Loucy (cell line): ENCODE data around the gene GPHB5.

ENCODE experiments used
- H2AFZ ChIP-seq: fragments of 200-600 bp; sonication (generic); 2 replicates; pipeline ENCODE4 v1.6.0; 2016; ENCODE audit warnings: antibody characterized with exemption, mild to moderate bottlenecking, low read length, moderate library complexity
- H3F3A ChIP-seq: fragments of 200-600 bp; 2 replicates; pipeline ENCODE4 v1.6.0; 2016; ENCODE audit warnings: antibody characterized with exemption, low read depth, mild to moderate bottlenecking
- H3K27me3 ChIP-seq: fragments of 200-600 bp; sonication (generic); 2 replicates; pipeline ENCODE4 v1.6.1; 2014; ENCODE audit warnings: low read length, mild to moderate bottlenecking; ENCODE audit not compliant: insufficient read depth, poor library complexity, severe bottlenecking
- H3K36me3 ChIP-seq: fragments of 200-600 bp; sonication (generic); 2 replicates; pipeline ENCODE4 v1.6.1; 2016; ENCODE audit warnings: low read length; ENCODE audit not compliant: insufficient read depth
- H3K4me1 ChIP-seq: fragments of 200-600 bp; sonication (generic); 2 replicates; pipeline ENCODE4 v1.5.1; 2014; ENCODE audit warnings: low read length, mild to moderate bottlenecking; ENCODE audit not compliant: insufficient read depth, poor library complexity, severe bottlenecking
- H3K4me2 ChIP-seq: fragments of 200-600 bp; sonication (generic); 2 replicates; pipeline ENCODE4 v1.6.0; 2014; ENCODE audit warnings: antibody characterized with exemption, low read length, low read depth, mild to moderate bottlenecking; ENCODE audit not compliant: poor library complexity, severe bottlenecking
- H3K4me3 ChIP-seq: fragments of 200-600 bp; sonication (generic); 2 replicates; pipeline ENCODE4 v1.5.1; 2014; ENCODE audit warnings: low read length, mild to moderate bottlenecking, mixed read lengths; ENCODE audit not compliant: poor library complexity, severe bottlenecking
- H3K79me2 ChIP-seq: fragments of 200-600 bp; sonication (generic); 2 replicates; pipeline ENCODE4 v1.6.1; 2014; ENCODE audit warnings: low read length; ENCODE audit not compliant: insufficient read depth
- H3K9ac ChIP-seq: fragments of 200-600 bp; sonication (generic); 2 replicates; pipeline ENCODE4 v1.6.0; 2014; ENCODE audit warnings: mild to moderate bottlenecking, low read depth, low read length, moderate library complexity; ENCODE audit not compliant: poor library complexity, severe bottlenecking
- H3K9me2 ChIP-seq: fragments of 200-600 bp; sonication (generic); replicated peaks from 2 replicates; pipeline ENCODE4 v1.6.1; 2016; ENCODE audit warnings: low read depth, low read length, mixed read lengths
- H3K9me3 ChIP-seq: fragments of 200-600 bp; sonication (generic); 2 replicates; pipeline ENCODE4 v1.6.1; 2014; ENCODE audit warnings: mild to moderate bottlenecking, antibody characterized with exemption, low read length, low read depth; ENCODE audit not compliant: insufficient read depth
- H4K20me1 ChIP-seq: fragments of 200-600 bp; sonication (generic); 2 replicates; pipeline ENCODE4 v1.6.0; 2014; ENCODE audit warnings: antibody characterized with exemption, low read length, mild to moderate bottlenecking; ENCODE audit not compliant: insufficient read depth, poor library complexity, severe bottlenecking
- CTCF ChIP-seq: fragments of 200-600 bp; sonication (generic); conservative IDR thresholded peaks from 2 replicates; pipeline ENCODE4 v1.5.1; 2014; ENCODE audit warnings: mild to moderate bottlenecking, antibody characterized with exemption, low read length
- EZH2phosphoT487 ChIP-seq: fragments of 200-600 bp; IDR thresholded peaks from 2 replicates; pipeline ENCODE4 v1.6.1; 2018; ENCODE audit warnings: antibody characterized with exemption, mild to moderate bottlenecking, moderate library complexity, borderline replicate concordance

The GPHB5 gene

GRCh38 chr14:63344336-63344735 lies 25.6 kb upstream of the GPHB5 start:
- H3K36me3 ChIP-seq, result no peaks in the 10 kb centered on the region
- H3K27me3 ChIP-seq, result no peaks in the 10 kb centered on the region
- TF ChIP-seq CTCF (no peak), EZH2phosphoT487 (no peak)
- no peak overlapping the region for H3K9ac ChIP-seq
- H3K9me2 ChIP-seq, result no peaks in the 10 kb centered on the region
- H2AFZ ChIP-seq, result no peak overlapping the region
- H3K4me2 ChIP-seq, result no peak overlapping the region
- H3K4me3 ChIP-seq, result no peak overlapping the region
- no peaks in the 10 kb centered on the region for H3K79me2 ChIP-seq
- H3K9me3 ChIP-seq, result no peaks in the 10 kb centered on the region
- no peaks in the 10 kb centered on the region for H3F3A ChIP-seq
- H4K20me1 ChIP-seq, result no peaks in the 10 kb centered on the region
- no peaks in the 10 kb centered on the region for H3K4me1 ChIP-seq

GRCh38 chr14:63343878-63344277 lies 25.1 kb upstream of the GPHB5 start:
- H3K4me1 ChIP-seq, result no peaks in the 10 kb centered on the region
- TF ChIP-seq EZH2phosphoT487 (no peak), CTCF (no peak)
- H3K36me3 ChIP-seq, result no peaks in the 10 kb centered on the region
- no peaks in the 10 kb centered on the region for H3K79me2 ChIP-seq
- H3K4me2 ChIP-seq, result no peak overlapping the region
- H3F3A ChIP-seq, result no peaks in the 10 kb centered on the region
- no peaks in the 10 kb centered on the region for H3K9me2 ChIP-seq
- no peaks in the 10 kb centered on the region for H3K9me3 ChIP-seq
- H3K4me3 ChIP-seq, result no peak overlapping the region
- H3K27me3 ChIP-seq, result no peaks in the 10 kb centered on the region
- no peak overlapping the region for H2AFZ ChIP-seq
- H3K9ac ChIP-seq, result no peak overlapping the region
- no peaks in the 10 kb centered on the region for H4K20me1 ChIP-seq

- Histone ChIP-seq H3K9me3 (no peaks in the 10 kb centered on the region), H3K4me2 (no peak overlapping the region), H3K4me3 (no peak overlapping the region), H3K9ac (no peak overlapping the region), H2AFZ (no peak overlapping the region), H3K36me3 (no peaks in the 10 kb centered on the region), H3K4me1 (no peaks in the 10 kb centered on the region), H3K79me2 (no peaks in the 10 kb centered on the region), H3K27me3 (no peaks in the 10 kb centered on the region), H4K20me1 (no peaks in the 10 kb centered on the region), H3F3A (no peaks in the 10 kb centered on the region), H3K9me2 (no peaks in the 10 kb centered on the region)
- TF ChIP-seq CTCF (no peak), EZH2phosphoT487 (no peak)
These were observed 23.6 kb upstream of the GPHB5 start for GRCh38 chr14:63342371-63342770.
